Upper lobe of right lung (tissue), 1 donor: ENCODE measurements around the gene CDH1. TPM values are rescaled to one million over a fixed set of nuclear protein-coding genes. Genes with fewer than 3 reads are reported as not detected.
"Not testable (repeated sequence)": the region's sequence is repeated elsewhere in the genome, so short reads cannot be mapped to it uniquely, and the experiment has no call there.

Experiments
- ATAC-seq: fragments of 200-7000 bp; cut with Tn5 transposase; one replicate; pipeline ENCODE4 v1.9.1; 2020; ENCODE audit warnings: mild to moderate bottlenecking, moderate library complexity
- DNase-seq: peaks from one replicate; pipeline ENCODE4 v3.0.0-alpha.2; 2020
- H3K27ac ChIP-seq: fragments of 200-600 bp; one replicate; pipeline ENCODE4 v1.8.0; 2022
- H3K27me3 ChIP-seq: fragments of 200-600 bp; one replicate; pipeline ENCODE4 v1.8.0; 2022; ENCODE audit warnings: mild to moderate bottlenecking
- H3K36me3 ChIP-seq: fragments of 200-600 bp; one replicate; pipeline ENCODE4 v1.8.0; 2022
- H3K4me1 ChIP-seq: fragments of 200-600 bp; one replicate; pipeline ENCODE4 v1.8.0; 2022
- H3K4me3 ChIP-seq: fragments of 200-600 bp; one replicate; pipeline ENCODE4 v1.8.0; 2022; ENCODE audit warnings: mild to moderate bottlenecking
- H3K9me3 ChIP-seq: fragments of 200-600 bp; one replicate; pipeline ENCODE4 v1.8.0; 2022
- CTCF ChIP-seq: fragments of 200-600 bp; IDR thresholded peaks from one replicate; pipeline ENCODE4 v1.8.0; 2022; ENCODE audit warnings: antibody characterized with exemption
- intact Hi-C: fragments of 100-400 bp; cut with DNase I; formaldehyde crosslinking; loops from one replicate; pipeline ENCODE4 v1.11.0; 2022
- total RNA-seq: library from RNA; stranded (reverse); fragmentation: NEBNext Ultra II Directional; extraction: Animal tissue kit (Norgen Biotek cat#: 25700); gene quantifications from one replicate; pipeline ENCODE4 v1.2.1, GENCODE V29; 2021
- donor health status: DM: no; HTN: yes; CAD: no; lungs with severe emphysema.

Gene CDH1
- total RNA-seq, 1 donor from 2014 or later, result 128 TPM

- TF ChIP-seq CTCF, result no peak
- Histone ChIP-seq H3K4me3 (no peak overlapping the region), H3K4me1 (no peaks in the 10 kb centered on the region), H3K27me3 (peaks cover 7% of the 10 kb centered on the region), H3K9me3 (no peaks in the 10 kb centered on the region), H3K27ac (no peak overlapping the region), H3K36me3 (no peaks in the 10 kb centered on the region)
- no peak for DNase-seq
- intact Hi-C loops, result no loop called here
- ATAC-seq, result peak; percentile 68
Observed at GRCh38 chr16:68711421-68712139, 25.5 kb upstream of the CDH1 start.

- Histone ChIP-seq H3K9me3 (no peaks in the 10 kb centered on the region), H3K27me3 (peaks cover 7% of the 10 kb centered on the region), H3K27ac (no peak overlapping the region), H3K4me1 (no peaks in the 10 kb centered on the region), H3K4me3 (no peak overlapping the region), H3K36me3 (no peaks in the 10 kb centered on the region)
- no peak for TF ChIP-seq CTCF
- intact Hi-C loops, result no loop called here
- no peak for DNase-seq
- no peak for ATAC-seq
Observed at GRCh38 chr16:68713361-68713760, 23.7 kb upstream of the CDH1 start.

- intact Hi-C loops, result no loop called here
- no peak for DNase-seq
- peak; percentile 56 for ATAC-seq
Observed at GRCh38 chr16:68715471-68715870, 21.6 kb upstream of the CDH1 start.

GRCh38 chr16:68716516-68716915 is 20.6 kb upstream of the CDH1 start:
- H3K9me3 ChIP-seq, H3K27me3 ChIP-seq, H3K36me3 ChIP-seq, ATAC-seq, intact Hi-C loops, H3K27ac ChIP-seq, DNase-seq, H3K4me3 ChIP-seq, H3K4me1 ChIP-seq: not testable (repeated sequence)

More at GRCh38 chr16:68715471-68715870, 21.6 kb upstream of the CDH1 start:
- TF ChIP-seq CTCF, result no peak
- Histone ChIP-seq H3K27ac (no peak overlapping the region), H3K36me3 (no peaks in the 10 kb centered on the region), H3K4me1 (no peaks in the 10 kb centered on the region), H3K4me3 (no peak overlapping the region), H3K27me3 (peaks cover 1% of the 10 kb centered on the region), H3K9me3 (no peaks in the 10 kb centered on the region)

GRCh38 chr16:68717684-68718083 is 19.4 kb upstream of the CDH1 start:
- Histone ChIP-seq H3K27ac (no peak overlapping the region), H3K4me3 (no peak overlapping the region), H3K9me3 (no peaks in the 10 kb centered on the region), H3K36me3 (no peaks in the 10 kb centered on the region), H3K27me3 (no peaks in the 10 kb centered on the region), H3K4me1 (no peaks in the 10 kb centered on the region)
- intact Hi-C loops, result no loop called here
- no peak for TF ChIP-seq CTCF
- ATAC-seq (no peak), DNase-seq (no peak)

- Histone ChIP-seq H3K4me1 (no peaks in the 10 kb centered on the region), H3K36me3 (no peaks in the 10 kb centered on the region), H3K27me3 (no peaks in the 10 kb centered on the region), H3K27ac (no peak overlapping the region), H3K4me3 (no peak overlapping the region), H3K9me3 (no peaks in the 10 kb centered on the region)
- intact Hi-C loops, result no loop called here
- DNase-seq, result no peak
- ATAC-seq, result no peak
- no peak for TF ChIP-seq CTCF
Observed at GRCh38 chr16:68718590-68718989, 18.5 kb upstream of the CDH1 start.
